ENCODE data around the gene PDIA4. TPM values are rescaled to one million over a fixed set of nuclear protein-coding genes. Genes with fewer than 3 reads are reported as not detected.
A peak's percentile ranks its signal among the peaks of the same experiment; 100 is the strongest.

PDIA4 gene
- total and polyA plus RNA-seq, 9 donors = 49.6 to 130 (median 72.4) TPM

DNA sequence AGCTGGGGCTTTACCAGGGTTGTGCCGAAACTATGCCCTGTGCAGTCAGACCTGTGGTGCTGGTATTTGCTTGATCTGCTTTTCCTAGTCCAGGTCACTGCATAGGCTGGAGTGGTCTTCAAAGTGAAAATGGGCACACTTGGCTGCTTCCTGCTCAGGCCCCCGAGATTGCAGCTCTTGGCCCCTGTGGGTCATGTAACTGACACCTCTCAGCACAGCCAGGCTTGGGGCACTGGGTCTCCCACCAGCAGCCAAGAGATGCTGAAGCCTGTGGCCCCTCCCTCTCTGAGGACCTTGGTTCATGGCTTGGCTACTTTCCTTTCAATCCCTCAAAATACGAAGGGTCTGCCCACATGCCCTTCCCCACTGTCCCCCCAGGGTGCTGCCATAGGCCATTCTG, 33.7 kb downstream of the PDIA4 start:
- 61 to 72% (median 71%) methylated on average over 3 of the region's 3 CpGs for WGBS, 3 donors
- TF ChIP-seq EP300 (IDR thresholded peaks at IDR 0.05) = no peak
- no peaks in the 10 kb centered on the region for H3K9me3 ChIP-seq

DNA sequence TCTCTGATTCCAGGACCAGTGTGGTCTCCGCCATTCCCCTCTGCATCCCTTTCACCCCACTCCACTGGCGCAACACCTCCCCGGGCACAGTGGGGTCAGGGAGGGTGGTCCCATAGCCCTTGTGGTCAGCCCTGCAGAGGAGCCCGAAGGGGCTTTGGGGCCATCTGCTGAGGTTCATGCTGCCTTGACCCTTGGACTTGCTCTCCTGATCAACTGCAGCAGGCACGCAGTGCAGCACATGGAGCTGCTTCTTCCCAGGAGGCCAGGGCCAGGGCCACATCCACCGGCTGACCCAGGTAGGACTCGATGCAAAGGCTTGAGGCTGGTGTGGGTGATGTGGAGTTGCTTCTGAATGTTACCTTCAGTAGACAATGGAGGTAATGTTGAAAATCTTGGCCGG, 35.1 kb downstream of the PDIA4 start:
- TF ChIP-seq, protein P1, sequence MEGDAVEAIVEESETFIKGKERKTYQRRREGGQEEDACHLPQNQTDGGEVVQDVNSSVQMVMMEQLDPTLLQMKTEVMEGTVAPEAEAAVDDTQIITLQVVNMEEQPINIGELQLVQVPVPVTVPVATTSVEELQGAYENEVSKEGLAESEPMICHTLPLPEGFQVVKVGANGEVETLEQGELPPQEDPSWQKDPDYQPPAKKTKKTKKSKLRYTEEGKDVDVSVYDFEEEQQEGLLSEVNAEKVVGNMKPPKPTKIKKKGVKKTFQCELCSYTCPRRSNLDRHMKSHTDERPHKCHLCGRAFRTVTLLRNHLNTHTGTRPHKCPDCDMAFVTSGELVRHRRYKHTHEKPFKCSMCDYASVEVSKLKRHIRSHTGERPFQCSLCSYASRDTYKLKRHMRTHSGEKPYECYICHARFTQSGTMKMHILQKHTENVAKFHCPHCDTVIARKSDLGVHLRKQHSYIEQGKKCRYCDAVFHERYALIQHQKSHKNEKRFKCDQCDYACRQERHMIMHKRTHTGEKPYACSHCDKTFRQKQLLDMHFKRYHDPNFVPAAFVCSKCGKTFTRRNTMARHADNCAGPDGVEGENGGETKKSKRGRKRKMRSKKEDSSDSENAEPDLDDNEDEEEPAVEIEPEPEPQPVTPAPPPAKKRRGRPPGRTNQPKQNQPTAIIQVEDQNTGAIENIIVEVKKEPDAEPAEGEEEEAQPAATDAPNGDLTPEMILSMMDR (IDR thresholded peaks at IDR 0.05) = no peak
- TF ChIP-seq EP300 (IDR thresholded peaks at IDR 0.05) (no peak), POLR2A (IDR thresholded peaks at IDR 0.05) (no peak)
- Histone ChIP-seq H3K9me3 (no peaks in the 10 kb centered on the region), H3K4me1 (ENCODE audit: insufficient read depth) (no peaks in the 10 kb centered on the region), H3K27ac (no peak overlapping the region), H3K36me3 (no peaks in the 10 kb centered on the region), H3K27me3 (no peaks in the 10 kb centered on the region), H3K4me3 (no peak overlapping the region)
- WGBS, 3 donors = 80 to 94% (median 88%) methylated on average over 8 of the region's 8 CpGs
- no peak for DNase-seq
- intact Hi-C loops (cut with DNase I) = no loop called here

More for the DNA sequence above, 33.7 kb downstream of the PDIA4 start:
- Histone ChIP-seq H3K27me3 (no peaks in the 10 kb centered on the region), H3K4me3 (no peak overlapping the region), H3K4me1 (ENCODE audit: insufficient read depth) (no peaks in the 10 kb centered on the region), H3K36me3 (no peaks in the 10 kb centered on the region), H3K27ac (no peak overlapping the region)
- intact Hi-C loops (cut with DNase I) = no loop called here
- DNase-seq = no peak

DNA sequence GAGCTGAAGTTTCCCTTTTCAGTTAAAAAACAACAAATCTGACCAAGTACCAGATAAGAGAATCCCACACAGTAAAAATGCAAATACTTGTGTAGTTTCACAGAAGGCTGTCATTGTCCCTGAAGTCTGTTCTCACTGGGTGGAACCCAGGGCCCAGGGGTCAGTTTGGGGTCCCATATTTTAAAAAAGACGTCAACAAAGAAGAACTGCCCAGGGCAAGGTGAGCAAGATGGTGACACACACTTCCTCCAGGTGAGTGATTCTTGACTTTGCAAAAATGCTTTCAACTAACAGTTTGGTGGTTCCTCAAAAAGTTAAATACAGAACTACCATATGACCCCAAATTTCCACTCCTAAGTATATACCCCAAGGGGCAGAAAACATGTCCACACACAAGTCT, 36.8 kb downstream of the PDIA4 start:
- intact Hi-C loops (cut with DNase I) = no loop called here
- Histone ChIP-seq H3K36me3 (no peaks in the 10 kb centered on the region), H3K9me3 (no peaks in the 10 kb centered on the region), H3K4me1 (ENCODE audit: insufficient read depth) (peaks cover 2% of the 10 kb centered on the region), H3K27ac (no peak overlapping the region), H3K4me3 (no peak overlapping the region), H3K27me3 (no peaks in the 10 kb centered on the region)
- no peak for TF ChIP-seq EP300 (IDR thresholded peaks at IDR 0.05)
- TF ChIP-seq POLR2A (IDR thresholded peaks at IDR 0.05) = no peak
- TF ChIP-seq, protein P1 (IDR thresholded peaks at IDR 0.05) = no peak
- no peak for DNase-seq
- 40 to 53% (median 50%) methylated on average over 1 of the region's 1 CpG for WGBS, 3 donors

DNA sequence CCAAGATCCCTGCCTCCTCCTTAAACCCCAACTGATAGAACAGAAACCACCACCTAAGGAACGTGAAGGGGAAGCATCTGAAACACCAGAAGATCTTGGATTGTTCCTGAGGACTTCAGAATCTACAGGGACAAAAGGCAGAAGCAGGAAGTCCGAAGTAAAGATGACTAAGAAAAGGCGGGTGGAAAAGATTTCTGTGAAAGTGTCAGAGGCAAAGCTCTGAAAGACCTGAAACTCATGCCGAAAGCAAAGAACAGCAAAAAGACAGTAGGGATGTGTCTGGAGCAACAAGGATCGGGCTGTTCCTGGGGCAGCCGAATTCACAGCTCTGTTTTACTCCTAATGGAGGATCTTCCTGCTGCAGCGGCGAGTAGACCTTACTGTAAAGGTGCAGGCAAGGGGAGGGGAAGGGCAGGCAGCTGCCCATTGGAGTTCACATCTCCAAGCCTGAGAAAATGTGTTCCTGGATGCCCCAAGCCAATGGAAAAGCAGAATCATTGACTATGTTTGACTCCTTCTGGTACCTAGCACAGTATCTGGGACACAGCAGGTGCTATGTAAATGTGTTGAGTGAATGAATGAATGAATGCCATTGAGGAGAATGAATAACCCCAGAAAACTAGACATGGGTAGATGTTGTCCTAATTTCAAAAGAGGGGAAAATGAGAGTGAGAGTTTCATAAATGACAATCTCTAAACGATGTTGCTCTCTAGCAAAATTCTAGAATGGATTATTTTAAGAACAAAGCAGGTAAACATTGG, 40.4 kb downstream of the PDIA4 start:
- Histone ChIP-seq H3K4me3 (peak overlapping the region; percentile 65), H3K36me3 (no peaks in the 10 kb centered on the region), H3K4me1 (ENCODE audit: insufficient read depth) (peaks cover 2% of the 10 kb centered on the region), H3K9me3 (no peaks in the 10 kb centered on the region), H3K27ac (peak overlapping the region; percentile 85 to 87), H3K27me3 (no peaks in the 10 kb centered on the region)
- 1 to 4% (median 3%) methylated on average over 9 of the region's 9 CpGs for WGBS, 3 donors
- intact Hi-C loops (cut with DNase I) = no loop called here
- TF ChIP-seq EP300 (IDR thresholded peaks at IDR 0.05) (no peak), POLR2A (IDR thresholded peaks at IDR 0.05) (no peak)
- TF ChIP-seq, protein P1 (IDR thresholded peaks at IDR 0.05) = no peak
- DNase-seq = no peak

DNA sequence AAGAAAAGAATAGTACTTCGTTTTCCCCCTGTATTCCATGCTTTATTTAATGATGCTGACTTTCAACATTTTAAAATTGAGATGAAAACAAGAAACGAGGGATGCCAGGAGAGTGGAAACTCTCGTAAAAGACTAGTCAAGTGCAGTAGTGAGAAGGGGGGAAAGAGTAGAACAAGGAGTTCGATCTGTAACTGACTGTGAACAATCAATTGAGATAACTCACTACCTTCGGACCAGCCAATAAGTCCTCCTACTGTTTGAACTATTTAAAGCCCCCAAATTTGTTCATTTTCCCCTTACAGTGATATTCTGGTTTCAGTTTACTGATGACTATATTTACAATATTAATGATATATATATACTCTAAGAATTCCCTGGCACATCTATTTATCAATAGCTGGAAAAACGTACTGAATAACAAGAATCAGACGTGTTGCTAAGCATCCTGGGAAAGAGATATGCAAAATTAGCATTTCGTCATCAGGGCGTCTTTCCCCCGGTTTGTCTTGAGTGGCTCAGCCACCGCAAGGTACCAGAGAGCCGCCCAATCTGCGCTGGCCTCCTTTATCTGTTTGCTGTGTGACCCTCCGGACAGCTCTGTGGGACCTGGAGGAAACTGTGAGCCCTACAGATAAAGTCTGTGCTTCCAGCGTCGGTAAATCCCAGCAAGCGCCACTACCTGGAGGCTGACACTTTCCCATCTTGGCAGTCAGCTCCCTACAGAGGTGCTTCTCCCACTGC, 41.1 kb downstream of the PDIA4 start:
- Histone ChIP-seq H3K4me3 (peak overlapping the region; percentile 65), H3K9me3 (no peaks in the 10 kb centered on the region), H3K36me3 (no peaks in the 10 kb centered on the region), H3K4me1 (ENCODE audit: insufficient read depth) (peaks cover 2% of the 10 kb centered on the region), H3K27ac (peak overlapping the region; percentile 85 to 87), H3K27me3 (no peaks in the 10 kb centered on the region)
- DNase-seq = peak; percentile 77 to 87 (median 80)
- 0% methylated on average over 17 of the region's 17 CpGs for WGBS, 3 donors
- intact Hi-C loops (cut with DNase I) = no loop called here
- TF ChIP-seq EP300 (IDR thresholded peaks at IDR 0.05) (no peak), POLR2A (IDR thresholded peaks at IDR 0.05) (no peak)
- TF ChIP-seq, protein P1 (IDR thresholded peaks at IDR 0.05) = no peak
